DND-41 (cell line): ENCODE results near the gene CD34.

Experiments used
- ATAC-seq: fragments of 200-7000 bp; cut with Tn5 transposase; 3 replicates; pipeline ENCODE4 v1.9.1; 2021; ENCODE audit warnings: low read depth; ENCODE audit not compliant: insufficient read depth
- DNase-seq: peaks from one replicate; pipeline ENCODE4 v3.0.0-alpha.2; 2020
- H2AFZ ChIP-seq: 2 replicates; pipeline ENCODE4 v1.6.0; 2012; ENCODE audit warnings: low read depth, low read length
- H3K27ac ChIP-seq: 2 replicates; pipeline ENCODE4 v1.5.1; 2012; ENCODE audit warnings: low read length, inconsistent platforms
- H3K27me3 ChIP-seq: fragments of 200-600 bp; sonication (generic); 2 replicates; pipeline ENCODE4 v1.6.0; 2012; ENCODE audit warnings: low read length, mild to moderate bottlenecking, inconsistent platforms; ENCODE audit not compliant: insufficient read depth, poor library complexity
- H3K36me3 ChIP-seq: 2 replicates; pipeline ENCODE4 v1.5.1; 2012; ENCODE audit warnings: low read length, inconsistent platforms; ENCODE audit not compliant: insufficient read depth
- H3K4me1 ChIP-seq: 2 replicates; pipeline ENCODE4 v1.5.1; 2012; ENCODE audit warnings: mild to moderate bottlenecking, low read length; ENCODE audit not compliant: insufficient read depth
- H3K4me2 ChIP-seq: 2 replicates; pipeline ENCODE4 v1.6.0; 2012; ENCODE audit warnings: mild to moderate bottlenecking, moderate library complexity, low read length, inconsistent platforms; ENCODE audit not compliant: insufficient read depth
- H3K4me3 ChIP-seq, 2 experiments: fragments of 200-600 bp in 1 of 2; shearing (Covaris generic) in 1 of 2; 2 replicates each; pipeline ENCODE4 v1.5.1; 2012 to 2016; ENCODE audit warnings: inconsistent platforms in 2 of 2, low read length in 2 of 2, mild to moderate bottlenecking in 2 of 2, low read depth in 1 of 2, moderate library complexity in 1 of 2
- H3K79me2 ChIP-seq: 2 replicates; pipeline ENCODE4 v1.6.0; 2012; ENCODE audit warnings: low read length, inconsistent platforms; ENCODE audit not compliant: insufficient read depth
- H3K9ac ChIP-seq: 2 replicates; pipeline ENCODE4 v1.6.0; 2012; ENCODE audit warnings: low read depth, mild to moderate bottlenecking, inconsistent platforms, low read length, moderate library complexity
- H3K9me3 ChIP-seq: 2 replicates; pipeline ENCODE4 v1.5.1; 2012; ENCODE audit warnings: low read length, moderate library complexity, mild to moderate bottlenecking, inconsistent platforms; ENCODE audit not compliant: insufficient read depth, severe bottlenecking
- H4K20me1 ChIP-seq: 2 replicates; pipeline ENCODE4 v1.6.0; 2012; ENCODE audit warnings: low read length; ENCODE audit not compliant: insufficient read depth
- CTCF ChIP-seq: IDR thresholded peaks from 2 replicates; pipeline ENCODE4 v1.5.1; 2012; ENCODE audit warnings: borderline replicate concordance, low read length, moderate library complexity, mild to moderate bottlenecking; ENCODE audit not compliant: poor library complexity, severe bottlenecking; ENCODE audit errors: extremely low read depth
- EZH2 ChIP-seq: IDR thresholded peaks from 3 replicates; pipeline ENCODE4 v1.6.1; 2012; ENCODE audit warnings: borderline replicate concordance, low read depth, mild to moderate bottlenecking, moderate library complexity, low read length, inconsistent platforms; ENCODE audit not compliant: severe bottlenecking

CD34 gene

DNA sequence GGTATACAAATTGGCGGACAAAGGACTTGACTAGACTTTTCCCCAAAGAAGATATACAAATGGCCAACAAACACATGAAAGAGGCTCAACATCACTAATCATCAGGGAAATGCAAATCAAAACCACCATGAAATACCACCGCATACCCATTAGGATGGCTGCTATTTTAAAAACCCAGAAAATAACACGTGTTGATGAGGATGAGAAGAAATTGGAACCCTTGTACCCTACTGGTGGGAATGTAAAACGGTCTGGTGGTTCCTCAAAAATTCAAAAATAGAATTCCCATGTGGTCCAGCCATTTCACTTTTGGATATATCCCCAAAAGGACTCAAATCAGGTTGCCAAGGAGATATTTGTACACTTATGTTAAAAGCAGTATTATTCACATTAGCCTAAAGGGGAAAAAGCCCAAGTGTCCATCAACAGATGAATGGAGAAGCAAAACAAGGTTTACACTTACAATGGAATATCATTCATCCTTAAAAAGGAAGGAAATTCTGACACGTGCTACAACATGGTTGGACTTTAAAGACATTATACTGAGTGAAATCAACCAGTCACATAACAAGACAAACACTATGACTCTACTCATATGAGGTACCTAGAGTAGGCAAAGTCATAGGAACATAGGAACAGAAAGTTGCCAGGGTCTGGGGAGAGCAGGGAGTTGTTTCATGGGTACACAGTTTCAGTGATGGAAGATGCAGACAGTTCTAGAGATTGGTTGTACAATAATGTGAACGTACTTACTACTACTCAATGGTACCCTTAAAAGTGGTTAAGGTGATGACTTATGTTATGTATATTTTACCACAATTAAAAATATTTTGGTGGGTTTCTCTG is 17.0 kb downstream of the CD34 start:
- no peak overlapping the region for H3K4me3 ChIP-seq
- H3K9ac ChIP-seq, result no peak overlapping the region
- no peaks in the 10 kb centered on the region for H3K36me3 ChIP-seq
- H3K9me3 ChIP-seq, result no peaks in the 10 kb centered on the region
- H2AFZ ChIP-seq, result no peak overlapping the region
- H3K27me3 ChIP-seq, result no peaks in the 10 kb centered on the region
- H3K4me2 ChIP-seq, result no peak overlapping the region
- no peaks in the 10 kb centered on the region for H4K20me1 ChIP-seq
- ATAC-seq (no peak), DNase-seq (no peak)
- H3K4me1 ChIP-seq, result no peaks in the 10 kb centered on the region
- H3K79me2 ChIP-seq, result no peaks in the 10 kb centered on the region
- TF ChIP-seq CTCF (no peak), EZH2 (no peak)
- no peak overlapping the region for H3K27ac ChIP-seq

DNA sequence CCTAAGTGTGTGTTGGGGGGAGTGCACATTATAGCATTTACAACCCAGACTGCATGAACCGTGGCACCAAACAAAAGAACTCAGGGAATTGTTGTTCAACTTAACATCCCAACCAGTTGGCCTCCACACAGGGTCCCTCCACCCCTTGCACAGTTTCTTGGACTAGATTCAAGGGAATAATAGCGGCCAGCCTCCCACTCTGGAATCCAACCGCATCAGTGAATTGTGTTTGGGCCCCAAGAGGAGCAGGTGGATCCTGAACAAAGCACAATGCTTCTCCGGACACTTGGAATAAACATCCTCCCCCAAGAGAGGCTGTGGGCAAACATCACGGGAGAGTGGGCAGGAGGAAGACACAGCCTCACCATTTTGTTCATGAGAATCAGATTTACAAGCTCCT is 18.2 kb downstream of the CD34 start:
- H2AFZ ChIP-seq, result no peak overlapping the region
- H3K36me3 ChIP-seq, result no peaks in the 10 kb centered on the region
- H3K9me3 ChIP-seq, result no peaks in the 10 kb centered on the region
- no peak for TF ChIP-seq EZH2
- TF ChIP-seq CTCF, result no peak
- H3K9ac ChIP-seq, result no peak overlapping the region
- H3K27ac ChIP-seq, result no peak overlapping the region
- ATAC-seq (no peak), DNase-seq (no peak)
- no peaks in the 10 kb centered on the region for H3K27me3 ChIP-seq
- no peak overlapping the region for H3K4me3 ChIP-seq
- H3K79me2 ChIP-seq, result no peaks in the 10 kb centered on the region
- no peaks in the 10 kb centered on the region for H4K20me1 ChIP-seq
- H3K4me1 ChIP-seq, result peaks cover 8% of the 10 kb centered on the region
- H3K4me2 ChIP-seq, result no peak overlapping the region

DNA sequence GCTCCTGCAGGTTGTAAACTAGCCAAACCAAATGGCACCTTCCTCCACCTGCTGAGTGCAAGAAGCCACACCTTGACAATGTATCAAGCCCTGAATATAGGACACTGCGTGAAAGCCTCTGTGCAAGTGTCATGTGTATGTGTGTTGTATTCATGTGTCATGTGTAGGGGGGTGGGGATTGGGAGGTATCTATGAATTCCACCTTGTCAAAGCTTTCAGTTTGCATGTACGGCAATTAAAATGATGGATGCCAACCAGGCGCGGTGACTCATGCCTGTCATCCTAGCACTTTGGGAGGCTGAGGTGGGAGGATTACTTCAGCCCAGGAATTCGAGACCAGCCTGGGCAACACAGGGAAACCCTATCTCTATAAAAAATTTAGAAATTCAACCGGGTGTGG is 19.8 kb downstream of the CD34 start:
- no peaks in the 10 kb centered on the region for H3K27me3 ChIP-seq
- no peak overlapping the region for H3K27ac ChIP-seq
- no peak for ATAC-seq
- H4K20me1 ChIP-seq, result no peaks in the 10 kb centered on the region
- H3K4me3 ChIP-seq, result no peak overlapping the region
- DNase-seq, result no peak
- TF ChIP-seq CTCF (no peak), EZH2 (no peak)
- no peak overlapping the region for H2AFZ ChIP-seq
- H3K9ac ChIP-seq, result no peak overlapping the region
- no peak overlapping the region for H3K4me2 ChIP-seq
- no peaks in the 10 kb centered on the region for H3K36me3 ChIP-seq
- peaks cover 24% of the 10 kb centered on the region for H3K4me1 ChIP-seq
- H3K9me3 ChIP-seq, result no peaks in the 10 kb centered on the region
- H3K79me2 ChIP-seq, result no peaks in the 10 kb centered on the region
